Left ventricle myocardium inferior (tissue), 1 donor: ENCODE measurements around the gene GPR89A. TPM values are rescaled to one million over a fixed set of nuclear protein-coding genes. Genes with fewer than 3 reads are reported as not detected.

Experiments
- DNase-seq: peaks from one replicate; pipeline ENCODE4 v3.0.0-alpha.2; 2020
- H3K27ac ChIP-seq: fragments of 200-600 bp; replicated peaks from 2 replicates; pipeline ENCODE4 v1.8.0; 2021
- H3K27me3 ChIP-seq: fragments of 200-600 bp; 2 replicates; pipeline ENCODE4 v1.8.0; 2021; ENCODE audit warnings: low read depth
- H3K36me3 ChIP-seq: fragments of 200-600 bp; 2 replicates; pipeline ENCODE4 v1.8.0; 2021
- H3K4me1 ChIP-seq: fragments of 200-600 bp; 2 replicates; pipeline ENCODE4 v1.8.0; 2021
- H3K4me3 ChIP-seq: fragments of 200-600 bp; 2 replicates; pipeline ENCODE4 v1.8.0; 2021; ENCODE audit warnings: mild to moderate bottlenecking, moderate library complexity
- H3K9me3 ChIP-seq: fragments of 200-600 bp; replicated peaks from 2 replicates; pipeline ENCODE4 v1.8.0; 2021
- CTCF ChIP-seq: fragments of 200-600 bp; IDR thresholded peaks from 2 replicates; pipeline ENCODE4 v1.8.0; 2021; ENCODE audit warnings: antibody characterized with exemption, mild to moderate bottlenecking, borderline replicate concordance
- intact Hi-C: fragments of 100-400 bp; cut with micrococcal nuclease; formaldehyde crosslinking; loops from one replicate; pipeline ENCODE4 v1.11.0; 2022
- total RNA-seq: library from RNA; stranded (reverse); fragmentation: NEBNext Ultra II Directional; extraction: Animal tissue kit (Norgen Biotek cat#: 25700); gene quantifications from one replicate; pipeline ENCODE4 v1.2.1, GENCODE V29; 2021
- donor health status: DM: no; HTN: yes; CAD: no; lungs with severe emphysema.

Gene GPR89A
- total RNA-seq, 1 donor from 2014 or later = 9.7 TPM

GRCh38 chr1:145688328-145688727 is 80.5 kb downstream of the GPR89A start:
- Histone ChIP-seq H3K36me3 (no peaks in the 10 kb centered on the region), H3K4me3 (no peak overlapping the region), H3K9me3 (no peaks in the 10 kb centered on the region), H3K27ac (no peak overlapping the region), H3K27me3 (peaks cover 3% of the 10 kb centered on the region), H3K4me1 (no peaks in the 10 kb centered on the region)
- no peak for TF ChIP-seq CTCF
- intact Hi-C loops = no loop called here
- DNase-seq = no peak

GRCh38 chr1:145688924-145689323 is 81.1 kb downstream of the GPR89A start:
- no peak for TF ChIP-seq CTCF
- H3K4me3 ChIP-seq = no peak overlapping the region
- no peaks in the 10 kb centered on the region for H3K9me3 ChIP-seq
- intact Hi-C loops = no loop called here
- no peak for DNase-seq
- no peak overlapping the region for H3K27ac ChIP-seq
- H3K4me1 ChIP-seq = no peaks in the 10 kb centered on the region
- no peaks in the 10 kb centered on the region for H3K36me3 ChIP-seq
- H3K27me3 ChIP-seq = peaks cover 3% of the 10 kb centered on the region

GRCh38 chr1:145689922-145690321 is 82.1 kb downstream of the GPR89A start:
- no peak for DNase-seq
- TF ChIP-seq CTCF = no peak
- Histone ChIP-seq H3K27ac (no peak overlapping the region), H3K27me3 (peaks cover 3% of the 10 kb centered on the region), H3K9me3 (no peaks in the 10 kb centered on the region), H3K4me3 (no peak overlapping the region), H3K36me3 (no peaks in the 10 kb centered on the region), H3K4me1 (no peaks in the 10 kb centered on the region)
- intact Hi-C loops = no loop called here

- no peak for DNase-seq
- Histone ChIP-seq H3K27ac (no peak overlapping the region), H3K27me3 (peaks cover 3% of the 10 kb centered on the region)
Measured at GRCh38 chr1:145690587-145691558, 83.1 kb downstream of the GPR89A start.

More at GRCh38 chr1:145690587-145691558, 83.1 kb downstream of the GPR89A start:
- intact Hi-C loops = no loop called here
- Histone ChIP-seq H3K4me3 (no peak overlapping the region), H3K4me1 (peaks cover 5% of the 10 kb centered on the region), H3K9me3 (no peaks in the 10 kb centered on the region), H3K36me3 (no peaks in the 10 kb centered on the region)
- no peak for TF ChIP-seq CTCF
